ENCODE data around the gene CALML3. TPM values are rescaled to one million over a fixed set of nuclear protein-coding genes. Genes with fewer than 3 reads are reported as not detected.

Gene CALML3
- total and polyA plus RNA-seq, 2 donors, result not detected

DNA sequence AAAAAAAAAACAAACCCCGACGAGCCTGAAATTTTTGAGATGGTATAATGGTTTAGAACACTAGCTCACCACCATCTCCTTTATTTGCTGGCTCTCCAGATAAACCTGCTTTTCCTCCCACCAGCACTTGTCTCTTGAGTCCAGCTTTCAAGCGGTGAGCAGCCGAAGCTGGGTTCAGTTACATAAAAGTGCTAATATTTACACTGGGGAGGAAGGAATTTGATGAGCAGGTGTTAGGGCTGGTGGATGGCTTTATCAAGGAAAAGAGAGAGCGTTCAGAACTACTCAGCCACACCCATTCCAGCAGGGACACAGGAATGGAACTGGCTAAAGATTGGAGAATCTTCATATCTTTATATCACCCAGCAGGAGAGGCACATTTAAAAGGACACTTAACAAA, 6.6 kb upstream of the CALML3 start:
- H3K4me1 ChIP-seq (ENCODE audit: insufficient read depth), result no peaks in the 10 kb centered on the region
- H3K36me3 ChIP-seq (ENCODE audit: insufficient read depth), result no peaks in the 10 kb centered on the region
- H3K4me3 ChIP-seq (ENCODE audit: low read depth, low read length), result no peak overlapping the region
- 52% methylated on average over 5 of the region's 5 CpGs for WGBS
- no peak overlapping the region for H3K27ac ChIP-seq (ENCODE audit: low read depth)
- no peak for DNase-seq (ENCODE audit: extremely low spot score)

DNA sequence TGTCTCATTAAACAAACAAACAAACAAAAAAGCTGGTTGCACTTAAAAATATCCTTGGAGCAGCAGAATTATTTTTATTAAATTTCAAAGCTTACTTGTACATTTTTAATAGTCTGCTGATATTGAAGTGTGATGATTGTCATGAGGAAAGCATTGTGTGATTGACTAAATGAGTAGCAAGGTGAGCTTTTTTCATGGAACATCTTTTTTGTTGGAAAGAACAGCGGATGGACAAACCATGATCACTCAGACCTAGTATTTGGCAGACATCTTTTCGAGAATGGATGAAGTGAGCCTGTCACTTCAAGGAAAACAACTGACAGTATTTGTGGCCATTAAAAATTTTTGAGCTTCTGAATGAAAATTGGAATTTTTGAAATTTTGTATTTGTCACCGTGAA, 5.7 kb upstream of the CALML3 start:
- Histone ChIP-seq H3K36me3 (ENCODE audit: insufficient read depth) (no peaks in the 10 kb centered on the region), H3K27ac (ENCODE audit: low read depth) (no peak overlapping the region), H3K4me3 (ENCODE audit: low read depth, low read length) (no peak overlapping the region), H3K4me1 (ENCODE audit: insufficient read depth) (no peaks in the 10 kb centered on the region)
- no peak for DNase-seq (ENCODE audit: extremely low spot score)
- WGBS, result 97% methylated on average over 3 of the region's 3 CpGs

DNA sequence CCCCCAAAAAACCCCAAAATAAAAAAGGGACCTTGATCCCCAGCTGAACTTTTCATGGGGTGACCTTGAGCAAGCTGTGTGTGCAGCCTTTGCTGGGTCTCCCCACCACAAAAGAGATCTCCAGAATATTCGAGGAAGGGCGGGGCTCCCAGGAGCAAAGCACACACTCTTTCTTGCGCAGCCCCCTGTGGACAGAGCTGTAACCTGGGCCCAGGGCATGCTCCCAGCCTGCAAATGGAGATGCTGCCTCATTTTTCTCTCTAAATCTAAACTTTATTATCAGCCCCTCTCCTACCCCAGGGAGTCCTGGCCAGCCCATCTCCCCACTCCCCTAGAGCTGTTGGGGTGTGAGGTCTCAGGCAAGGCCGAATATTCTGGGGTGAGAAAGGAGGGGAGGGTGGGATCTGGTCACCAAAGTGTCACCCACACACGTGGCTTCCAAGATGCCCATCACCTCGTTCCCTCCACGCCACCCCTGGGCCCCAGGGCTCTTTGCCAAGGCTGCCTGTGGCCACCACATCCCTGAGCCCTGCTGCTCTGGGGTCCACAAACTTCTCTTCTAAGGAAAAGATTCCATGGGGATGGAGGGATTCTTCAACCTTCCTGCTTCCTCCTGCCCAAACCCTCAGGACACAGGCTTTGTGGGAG, 1.7 kb upstream of the CALML3 start:
- Histone ChIP-seq H3K4me3 (ENCODE audit: low read depth, low read length) (no peak overlapping the region), H3K36me3 (ENCODE audit: insufficient read depth) (no peaks in the 10 kb centered on the region), H3K4me1 (ENCODE audit: insufficient read depth) (no peaks in the 10 kb centered on the region), H3K27ac (ENCODE audit: low read depth) (no peak overlapping the region)
- no peak for DNase-seq (ENCODE audit: extremely low spot score)
- 68% methylated on average over 7 of the region's 7 CpGs for WGBS

DNA sequence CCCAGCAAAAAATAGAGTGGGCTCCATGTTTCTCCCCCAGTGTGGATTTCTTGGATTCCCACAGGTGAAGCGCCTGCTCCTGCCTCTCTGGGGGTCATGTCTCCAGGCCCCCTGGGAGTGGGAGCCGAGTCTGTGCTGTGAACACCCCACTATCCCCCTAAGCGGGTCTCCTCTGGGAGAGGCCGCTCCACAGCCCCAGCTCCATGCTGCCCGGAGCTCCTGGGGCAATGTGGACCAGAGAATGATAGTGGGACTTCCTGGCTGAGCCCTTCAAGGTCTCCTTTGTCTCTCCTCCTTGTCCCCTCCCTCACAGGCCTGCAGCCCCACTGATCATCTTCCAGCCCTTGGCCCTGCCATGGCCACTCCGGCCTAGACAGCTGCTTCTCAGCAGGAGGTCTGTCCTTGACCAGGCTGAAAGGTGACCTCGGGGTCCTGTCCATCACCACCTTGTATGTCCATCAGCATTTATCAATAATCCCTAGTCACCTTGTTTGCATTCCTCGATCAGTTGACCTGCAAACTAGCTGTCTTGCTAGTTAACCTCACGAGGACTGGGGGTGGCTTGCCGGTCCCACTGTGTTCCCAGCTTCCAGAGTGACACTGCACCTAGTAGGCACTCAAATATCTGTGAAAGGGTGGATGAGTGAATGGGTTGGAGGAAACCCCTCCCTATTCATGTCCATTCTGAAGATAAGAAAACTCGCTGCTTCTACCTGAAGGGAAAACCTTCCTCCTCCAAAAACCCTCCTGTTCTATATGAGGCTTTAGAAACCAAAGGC, 776 bp upstream of the CALML3 start:
- H3K36me3 ChIP-seq (ENCODE audit: insufficient read depth), result no peaks in the 10 kb centered on the region
- H3K4me1 ChIP-seq (ENCODE audit: insufficient read depth), result no peaks in the 10 kb centered on the region
- H3K4me3 ChIP-seq (ENCODE audit: low read depth, low read length), result no peak overlapping the region
- no peak overlapping the region for H3K27ac ChIP-seq (ENCODE audit: low read depth)
- no peak for DNase-seq (ENCODE audit: extremely low spot score)
- WGBS, result 93% methylated on average over 11 of the region's 11 CpGs

DNA sequence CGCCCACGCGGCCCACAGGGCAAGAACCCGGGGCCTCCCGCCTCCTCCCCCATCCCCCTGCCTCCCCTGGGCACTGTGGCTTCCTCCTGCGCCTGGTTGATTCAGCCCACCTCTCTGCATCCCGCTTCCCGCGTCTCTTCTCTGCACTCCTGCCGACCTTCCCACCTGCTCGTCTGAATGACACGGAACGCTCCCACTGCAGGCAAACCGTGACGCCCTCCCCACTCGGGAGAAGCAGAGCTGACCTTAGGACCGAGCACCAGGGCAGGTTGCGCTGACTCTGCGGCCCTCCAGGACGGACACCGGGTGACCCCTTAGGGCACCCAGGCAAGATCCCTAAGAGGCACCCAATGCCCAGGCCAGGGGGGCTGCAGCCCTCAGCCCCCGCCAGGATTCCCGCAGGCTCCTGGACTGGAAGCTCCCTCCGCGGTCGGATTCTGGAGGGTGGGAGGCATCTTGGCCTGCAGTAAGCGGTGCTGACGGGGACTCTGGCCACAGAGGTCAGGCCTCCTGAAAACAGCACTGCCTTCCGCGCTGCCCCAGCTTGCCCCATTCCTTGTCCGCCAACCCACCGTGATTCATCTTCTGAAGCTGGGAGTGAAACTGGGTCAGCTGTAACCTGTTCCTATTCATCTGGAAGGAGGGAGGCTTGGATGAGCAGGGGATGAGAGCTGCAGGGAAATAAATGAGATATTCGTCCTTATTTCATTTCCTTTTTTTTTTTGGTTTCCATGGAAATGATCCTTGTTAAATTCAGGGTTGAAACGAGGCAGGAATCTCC, 990 bp downstream of the CALML3 start:
- Histone ChIP-seq H3K4me1 (ENCODE audit: insufficient read depth) (no peaks in the 10 kb centered on the region), H3K36me3 (ENCODE audit: insufficient read depth) (no peaks in the 10 kb centered on the region), H3K27ac (ENCODE audit: low read depth) (no peak overlapping the region), H3K4me3 (ENCODE audit: low read depth, low read length) (no peak overlapping the region)
- DNase-seq (ENCODE audit: extremely low spot score), result no peak
- 85% methylated on average over 34 of the region's 34 CpGs for WGBS

DNA sequence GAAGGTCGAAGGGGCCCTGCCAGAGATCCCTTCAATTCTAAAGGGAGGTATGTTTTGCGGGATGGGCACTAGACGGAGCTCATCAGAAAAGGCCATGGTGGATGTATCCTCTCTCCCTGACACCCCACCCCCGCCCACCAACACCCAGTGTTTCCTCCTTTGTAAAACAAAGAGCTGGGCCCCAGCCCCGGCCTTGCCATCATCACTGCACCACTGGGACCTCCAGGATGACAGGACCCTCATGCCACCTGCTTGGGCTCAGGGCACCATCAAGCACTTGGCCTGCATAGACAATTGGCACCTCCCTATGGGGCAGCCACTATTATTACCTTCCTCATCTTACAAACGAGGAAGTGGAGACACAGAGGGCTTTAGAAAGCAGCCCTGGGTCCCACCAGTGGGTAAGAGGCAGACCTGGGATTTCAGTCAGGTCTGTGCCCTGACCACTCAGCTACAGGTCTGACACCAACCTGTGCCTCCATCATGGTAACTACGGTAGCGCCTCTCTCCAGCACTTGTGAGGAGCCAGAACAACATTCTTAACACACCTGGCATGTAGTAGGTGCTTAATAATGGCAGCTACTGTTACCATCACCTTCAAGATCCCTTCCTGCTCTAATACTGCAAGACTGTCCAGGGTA, 2.0 kb downstream of the CALML3 start:
- DNase-seq (ENCODE audit: extremely low spot score), result no peak
- 93% methylated on average over 8 of the region's 8 CpGs for WGBS
- Histone ChIP-seq H3K36me3 (ENCODE audit: insufficient read depth) (no peaks in the 10 kb centered on the region), H3K4me3 (ENCODE audit: low read depth, low read length) (no peak overlapping the region), H3K27ac (ENCODE audit: low read depth) (no peak overlapping the region), H3K4me1 (ENCODE audit: insufficient read depth) (no peaks in the 10 kb centered on the region)

DNA sequence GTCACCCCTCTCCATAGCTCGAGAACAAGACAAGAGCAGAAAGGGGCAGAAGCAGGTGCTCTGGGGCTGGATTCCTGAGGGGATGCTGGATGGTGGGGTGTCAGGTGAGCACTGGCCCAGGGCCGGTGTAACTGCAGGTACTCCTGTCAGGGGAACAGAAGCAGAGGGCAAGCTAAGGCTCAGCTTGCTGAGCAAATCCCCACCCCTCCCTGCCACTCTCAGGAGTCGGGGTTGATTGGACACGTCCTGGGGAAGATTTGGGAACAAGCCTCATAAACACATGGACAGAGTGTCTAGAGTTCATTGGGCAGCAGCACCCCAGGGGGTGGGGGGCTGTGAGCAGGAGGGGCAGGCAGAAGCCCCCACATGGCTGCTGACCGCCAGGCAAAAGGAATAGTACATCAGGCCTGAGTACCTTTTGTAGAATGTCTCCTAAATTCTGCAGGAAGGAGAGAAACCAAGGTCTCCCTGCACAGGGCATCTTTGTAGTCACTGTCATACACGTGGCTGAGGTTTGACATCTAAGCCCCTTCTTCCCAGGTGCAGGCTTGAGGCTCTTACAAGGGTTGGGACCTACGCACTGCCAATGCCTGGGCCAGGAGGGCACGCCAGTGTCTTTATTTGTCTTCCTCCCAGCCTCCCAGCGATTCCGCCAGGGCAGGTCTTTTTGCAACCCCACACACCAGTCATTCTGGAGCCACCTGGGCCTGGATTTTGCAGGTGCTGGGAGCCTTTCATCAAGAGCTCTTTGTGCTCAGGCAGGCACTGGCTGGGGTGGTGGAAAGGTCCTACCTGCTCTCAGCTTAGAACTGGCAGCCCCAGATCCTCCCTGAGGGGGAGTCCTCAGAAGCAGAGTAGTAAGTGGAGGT, 2.8 kb downstream of the CALML3 start:
- Histone ChIP-seq H3K36me3 (ENCODE audit: insufficient read depth) (no peaks in the 10 kb centered on the region), H3K27ac (ENCODE audit: low read depth) (no peak overlapping the region), H3K4me3 (ENCODE audit: low read depth, low read length) (no peak overlapping the region), H3K4me1 (ENCODE audit: insufficient read depth) (no peaks in the 10 kb centered on the region)
- 84% methylated on average over 10 of the region's 10 CpGs for WGBS
- DNase-seq (ENCODE audit: extremely low spot score), result no peak

DNA sequence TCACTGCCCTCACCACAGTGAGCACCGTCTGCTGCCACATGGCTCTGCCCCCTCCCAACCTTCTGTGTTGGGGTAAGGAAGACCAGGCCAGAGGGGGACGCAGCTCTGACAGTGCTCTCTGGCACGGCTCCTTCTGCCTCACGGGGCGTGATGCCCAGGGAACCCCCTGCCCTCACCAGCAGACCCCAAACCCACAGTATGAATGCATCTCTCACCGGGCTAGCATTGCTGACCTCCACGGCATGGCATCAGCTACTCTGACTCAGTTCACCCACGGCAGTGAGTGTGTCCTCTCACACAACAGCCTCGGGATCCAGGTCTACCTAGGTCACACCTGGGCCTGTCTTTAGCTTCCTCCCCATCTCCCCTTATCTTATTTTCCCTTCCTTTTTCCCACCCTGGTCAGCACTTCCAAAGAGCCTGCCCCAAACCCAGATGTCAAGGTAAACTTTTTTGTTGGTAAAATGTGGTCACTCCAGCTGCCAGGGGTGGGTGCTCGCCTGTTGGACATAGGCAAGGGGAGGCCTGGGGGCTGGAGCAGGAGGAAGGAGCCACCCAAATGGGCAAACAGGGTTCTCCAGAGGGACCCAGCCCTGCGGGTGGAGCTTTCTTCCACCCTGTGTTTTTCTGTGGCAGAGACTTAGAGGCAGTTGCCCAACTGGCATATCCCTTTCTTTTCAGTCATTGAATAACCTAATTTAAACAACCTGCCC, 4.4 kb downstream of the CALML3 start:
- WGBS, result 87% methylated on average over 11 of the region's 11 CpGs
- Histone ChIP-seq H3K36me3 (ENCODE audit: insufficient read depth) (no peaks in the 10 kb centered on the region), H3K27ac (ENCODE audit: low read depth) (no peak overlapping the region), H3K4me3 (ENCODE audit: low read depth, low read length) (no peak overlapping the region), H3K4me1 (ENCODE audit: insufficient read depth) (no peaks in the 10 kb centered on the region)
- no peak for DNase-seq (ENCODE audit: extremely low spot score)

DNA sequence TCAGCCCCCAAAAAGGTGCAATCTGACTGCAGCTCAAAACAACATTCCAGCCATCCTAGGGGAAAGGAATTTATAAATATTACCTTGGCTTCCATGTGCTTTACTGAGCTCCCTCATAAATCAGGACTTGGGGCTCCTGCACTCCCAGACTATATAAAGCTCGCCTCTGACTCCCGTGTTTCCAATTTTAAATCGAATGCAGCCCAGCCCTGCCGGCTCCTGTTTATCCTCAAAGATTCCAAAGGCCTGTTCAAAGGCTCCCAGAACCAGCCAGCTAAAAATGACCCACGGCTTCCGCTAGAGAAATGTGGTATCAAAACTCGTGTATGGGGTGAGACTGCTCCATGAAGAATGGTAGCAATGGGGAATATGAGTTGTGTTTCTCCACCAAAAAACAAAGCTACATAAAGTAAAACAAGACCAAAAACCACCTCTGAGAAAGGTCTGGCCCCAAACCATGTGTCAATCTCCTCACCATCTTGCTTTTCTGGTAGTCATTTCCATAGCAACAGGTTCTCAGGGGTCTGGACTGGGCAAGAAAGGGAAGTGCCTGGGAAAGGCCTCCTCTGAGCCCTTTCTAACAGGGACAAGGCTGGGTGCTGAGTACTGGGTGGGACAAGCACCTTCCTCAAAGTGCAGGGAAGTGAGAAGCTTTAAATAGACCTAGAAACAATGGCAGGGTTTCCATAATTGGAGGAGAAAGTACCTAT, 5.1 kb downstream of the CALML3 start:
- H3K4me1 ChIP-seq (ENCODE audit: insufficient read depth), result no peaks in the 10 kb centered on the region
- H3K27ac ChIP-seq (ENCODE audit: low read depth), result no peak overlapping the region
- DNase-seq (ENCODE audit: extremely low spot score), result no peak
- WGBS, result 40% methylated on average over 7 of the region's 7 CpGs
- no peaks in the 10 kb centered on the region for H3K36me3 ChIP-seq (ENCODE audit: insufficient read depth)
- H3K4me3 ChIP-seq (ENCODE audit: low read depth, low read length), result no peak overlapping the region

DNA sequence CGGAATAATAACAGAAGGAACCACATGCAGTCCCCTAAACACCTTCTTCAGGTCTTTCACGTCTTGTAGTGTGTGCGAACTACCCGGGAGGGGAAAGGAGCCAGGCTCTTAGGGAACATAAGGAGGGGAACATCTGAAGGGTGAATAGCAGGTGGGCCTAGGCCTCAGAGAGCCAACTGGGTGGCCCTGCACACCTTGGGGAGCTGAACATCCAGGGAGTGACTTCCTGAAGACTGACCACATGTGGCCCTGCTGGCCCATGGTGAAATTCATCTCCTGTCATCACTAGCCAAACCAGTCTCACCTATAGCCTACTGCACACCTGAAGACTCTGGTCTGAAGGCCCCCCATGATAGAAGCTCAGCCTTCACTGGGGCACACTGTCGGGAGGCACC, 5.6 kb downstream of the CALML3 start:
- Histone ChIP-seq H3K36me3 (ENCODE audit: insufficient read depth) (no peaks in the 10 kb centered on the region), H3K4me3 (ENCODE audit: low read depth, low read length) (no peak overlapping the region), H3K27ac (ENCODE audit: low read depth) (no peak overlapping the region), H3K4me1 (ENCODE audit: insufficient read depth) (no peaks in the 10 kb centered on the region)
- WGBS, result 92% methylated on average over 5 of the region's 5 CpGs
- DNase-seq (ENCODE audit: extremely low spot score), result no peak

DNA sequence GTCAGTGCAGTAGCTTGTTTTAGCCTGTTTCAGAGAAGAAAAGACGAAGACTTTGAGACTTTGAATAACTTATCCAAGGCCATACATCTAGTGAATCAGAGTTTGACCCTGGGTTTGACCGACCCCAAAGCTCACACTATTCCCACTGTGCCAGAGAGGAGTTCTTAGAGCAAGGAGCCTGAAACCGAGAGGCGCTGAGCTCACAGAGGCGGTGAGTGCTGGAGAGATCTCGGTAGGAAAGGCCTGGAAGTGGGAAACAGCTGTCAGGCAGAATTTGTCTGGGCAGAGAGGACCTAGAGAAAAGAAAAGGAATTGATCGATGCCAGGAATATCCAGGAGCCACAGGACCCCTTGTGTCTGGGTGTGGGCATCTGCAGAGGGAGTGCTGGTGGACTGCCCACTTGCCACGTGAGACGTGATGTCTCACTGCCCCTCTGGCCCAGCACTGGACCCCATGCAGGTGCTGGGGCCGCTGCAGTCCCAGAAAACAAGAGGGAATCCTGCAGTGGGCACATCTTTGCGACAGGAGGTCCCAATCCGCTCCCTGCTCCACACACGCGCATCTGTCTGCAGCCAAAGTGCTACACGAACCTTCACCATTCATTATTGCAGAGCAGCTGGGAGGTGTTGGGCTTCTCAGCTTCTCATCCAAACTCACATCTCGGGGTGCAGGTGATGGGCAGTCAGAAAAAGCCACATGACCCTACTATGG, 6.2 kb downstream of the CALML3 start:
- H3K27ac ChIP-seq (ENCODE audit: low read depth), result no peak overlapping the region
- DNase-seq (ENCODE audit: extremely low spot score), result no peak
- H3K4me1 ChIP-seq (ENCODE audit: insufficient read depth), result no peaks in the 10 kb centered on the region

More for the DNA sequence above, 6.2 kb downstream of the CALML3 start:
- Histone ChIP-seq H3K4me3 (ENCODE audit: low read depth, low read length) (no peak overlapping the region), H3K36me3 (ENCODE audit: insufficient read depth) (no peaks in the 10 kb centered on the region)
- WGBS, result 95% methylated on average over 16 of the region's 16 CpGs

All from urinary bladder (tissue), 4 donors.